ENCODE measurements around the gene ARFRP1.

Gene ARFRP1

GRCh38 chr20:63707558-63708300 lies at the start of gene ARFRP1, which contains the start of gene ZGPAT:
ARFRP1 (minus strand) TSS chr20:63707976; CDS start chr20:63707091, 885 bp downstream.
ZGPAT (plus strand) TSS chr20:63708039; CDS start chr20:63708581, 542 bp downstream.
- DNase-seq: peak; percentile 96

- DNase-seq: no peak
Observed at GRCh38 chr20:63756648-63756991, 48.8 kb upstream of the ARFRP1 start.

GRCh38 chr20:63755933-63756647 lies 48.3 kb upstream of the ARFRP1 start:
- no peak for DNase-seq

- no peak for DNase-seq
Observed at GRCh38 chr20:63754008-63754407, 46.2 kb upstream of the ARFRP1 start.

GRCh38 chr20:63753381-63753780 lies 45.6 kb upstream of the ARFRP1 start:
- DNase-seq: no peak

GRCh38 chr20:63752411-63753101 lies 44.8 kb upstream of the ARFRP1 start:
- DNase-seq: no peak

- no peak for DNase-seq
Observed at GRCh38 chr20:63751471-63752271, 43.9 kb upstream of the ARFRP1 start.

GRCh38 chr20:63750807-63751470 lies 43.2 kb upstream of the ARFRP1 start:
- peak; percentile 85 for DNase-seq

GRCh38 chr20:63749597-63750508 lies 42.1 kb upstream of the ARFRP1 start:
- DNase-seq: no peak

- DNase-seq: no peak
Observed at GRCh38 chr20:63748934-63749270, 41.1 kb upstream of the ARFRP1 start.

- DNase-seq: no peak
Observed at GRCh38 chr20:63748070-63748933, 40.5 kb upstream of the ARFRP1 start.

GRCh38 chr20:63747622-63748069 lies 39.9 kb upstream of the ARFRP1 start:
- no peak for DNase-seq

GRCh38 chr20:63746751-63747315 lies 39.1 kb upstream of the ARFRP1 start:
- DNase-seq: no peak

- DNase-seq: no peak
Observed at GRCh38 chr20:63745961-63746731, 38.4 kb upstream of the ARFRP1 start.

- DNase-seq: no peak
Observed at GRCh38 chr20:63745424-63745805, 37.6 kb upstream of the ARFRP1 start.

- no peak for DNase-seq
Observed at GRCh38 chr20:63744574-63745423, 37.0 kb upstream of the ARFRP1 start.

GRCh38 chr20:63744158-63744557 lies 36.4 kb upstream of the ARFRP1 start:
- no peak for DNase-seq

All from activated effector memory CD4-positive, alpha-beta T cell treated with anti-CD3 and anti-CD28 coated beads, Interleukin-2, amount 50 U/mL, for 16 hours (primary cell).